DLD1 (cell line): ENCODE results near the gene DCDC1.
"Not testable (repeated sequence)": the region's sequence is repeated elsewhere in the genome, so short reads cannot be mapped to it uniquely, and the experiment has no call there.

Experiments
- in situ Hi-C: cut with HindIII; loops from 2 replicates; pipeline ENCODE4 v1.10.0; 2017; ENCODE audit warnings: low sequenced_read_pairs

DCDC1 gene

DNA sequence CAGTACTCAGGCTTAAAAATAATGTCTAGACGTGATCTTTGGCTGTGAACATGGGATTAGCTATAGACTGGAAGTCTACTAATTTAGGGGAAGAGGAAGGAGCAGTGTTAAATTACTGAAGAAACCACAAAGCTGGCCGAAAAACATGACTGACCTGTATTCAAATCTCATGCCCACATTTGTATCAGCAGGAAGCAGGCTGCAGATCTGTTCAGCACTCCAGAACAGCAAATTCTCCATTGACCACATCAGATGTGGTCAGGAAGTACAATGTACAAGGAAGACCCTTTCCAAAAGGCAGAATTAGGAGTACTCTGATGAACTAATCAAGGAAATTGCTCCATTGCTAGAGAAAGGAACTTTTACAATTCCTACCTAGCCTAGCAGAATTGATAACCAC, 31.7 kb downstream of the DCDC1 start:
- in situ Hi-C loops = no loop called here

DNA sequence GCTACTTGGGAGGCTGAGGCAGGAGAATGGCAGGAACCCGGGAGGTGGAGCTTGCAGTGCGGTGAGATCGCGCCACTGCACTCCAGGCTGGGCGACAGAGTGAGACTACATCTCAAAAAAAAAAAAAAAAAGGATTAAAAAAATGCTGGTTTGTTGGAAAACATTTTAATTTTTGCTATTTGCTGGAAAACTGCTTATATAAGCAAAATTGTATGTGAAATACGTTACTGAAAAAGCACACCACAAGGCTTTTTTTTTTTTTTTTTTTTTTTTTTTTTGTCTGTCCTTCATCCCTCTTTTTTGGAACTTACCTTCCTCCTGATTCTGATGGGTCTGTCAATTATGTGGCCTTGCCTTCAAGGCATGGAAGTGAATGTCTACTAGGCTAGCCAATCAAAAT, 40.8 kb downstream of the DCDC1 start:
- in situ Hi-C loops = no loop called here

DNA sequence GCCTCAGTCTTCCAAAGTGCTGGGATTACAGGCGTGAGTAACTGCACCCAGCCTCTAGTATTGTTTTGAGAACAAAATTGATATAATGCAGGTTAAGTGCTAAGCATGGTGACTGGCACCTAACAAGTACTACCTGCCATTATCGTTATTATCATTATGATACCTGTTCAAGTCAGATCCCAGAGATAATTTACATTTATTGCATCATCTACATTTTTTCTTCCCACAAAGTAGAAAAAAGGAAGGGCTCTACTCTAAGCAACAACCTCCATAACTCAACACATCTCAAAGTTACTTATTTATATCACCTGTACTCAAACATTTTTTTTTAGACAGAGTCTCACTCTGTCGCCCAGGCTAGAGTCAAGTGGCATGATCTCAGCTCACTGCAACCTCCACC, 42.1 kb downstream of the DCDC1 start:
- in situ Hi-C loops = no loop called here

DNA sequence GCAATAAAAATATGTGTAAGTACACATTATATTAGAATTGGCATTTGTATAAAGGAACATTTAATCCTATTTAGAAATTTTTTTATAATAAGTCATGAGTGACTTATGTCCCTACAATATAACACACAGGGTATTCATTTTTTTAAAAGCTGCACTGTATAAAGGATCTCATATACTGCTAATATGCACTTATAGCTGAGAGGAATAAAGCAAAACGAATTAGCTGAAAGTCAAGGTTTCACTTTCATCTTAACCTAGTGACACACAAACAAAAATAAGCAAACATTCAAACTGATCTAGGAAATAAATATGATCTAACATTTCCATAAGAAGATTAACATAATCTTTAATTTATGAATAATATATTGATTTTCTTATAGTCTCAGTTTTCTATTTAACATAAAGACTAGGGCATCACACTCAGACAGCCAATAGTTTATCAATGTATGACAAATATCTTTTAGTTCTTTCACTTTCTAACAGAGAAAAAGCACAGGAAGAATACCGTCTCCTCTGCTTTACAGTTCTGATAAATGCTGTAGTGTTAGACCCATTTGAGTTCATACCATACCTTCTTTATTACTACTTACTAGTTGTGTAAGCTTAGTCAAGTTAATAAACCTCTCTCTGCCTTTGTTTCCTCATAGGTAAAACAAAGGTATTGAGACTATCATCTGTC, 42.9 kb downstream of the DCDC1 start:
- in situ Hi-C loops = no loop called here

DNA sequence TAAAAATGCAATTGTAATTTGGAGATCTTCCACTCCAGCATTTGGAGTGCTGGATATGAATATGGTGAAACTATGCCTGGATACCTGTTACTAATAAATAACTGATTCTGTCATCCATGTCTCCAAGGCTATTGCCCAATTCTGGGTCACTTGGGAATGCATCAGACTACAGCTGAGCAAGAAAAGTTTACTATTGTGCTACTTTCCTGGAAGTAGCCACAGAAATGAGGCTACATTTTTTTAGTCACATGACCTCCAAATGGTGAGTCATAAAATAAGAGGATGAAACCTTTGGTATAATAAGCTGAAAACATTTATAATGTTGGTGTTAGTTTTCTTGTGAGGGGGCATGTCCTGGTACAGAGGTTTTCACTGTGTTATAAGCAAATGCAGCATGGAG, 44.4 kb downstream of the DCDC1 start:
- in situ Hi-C loops = no loop called here

DNA sequence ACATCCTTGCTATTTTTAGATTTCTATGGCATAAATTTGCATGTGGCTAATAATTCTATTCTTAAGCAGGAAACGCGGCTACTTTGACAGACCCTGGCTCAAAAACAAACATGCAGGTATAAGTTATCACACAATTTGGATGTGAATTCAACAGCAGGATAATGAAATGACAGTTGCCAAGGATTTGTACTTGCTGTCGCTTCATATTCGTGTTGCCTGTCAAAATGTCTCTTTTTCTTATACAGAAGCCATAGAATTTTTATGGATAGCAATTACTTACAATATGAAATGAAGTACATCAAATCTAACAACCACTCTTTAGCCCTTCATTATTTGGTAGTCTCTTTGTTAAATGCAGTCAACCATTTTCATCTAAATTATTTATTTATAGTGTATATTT, 46.4 kb downstream of the DCDC1 start:
- in situ Hi-C loops = no loop called here

DNA sequence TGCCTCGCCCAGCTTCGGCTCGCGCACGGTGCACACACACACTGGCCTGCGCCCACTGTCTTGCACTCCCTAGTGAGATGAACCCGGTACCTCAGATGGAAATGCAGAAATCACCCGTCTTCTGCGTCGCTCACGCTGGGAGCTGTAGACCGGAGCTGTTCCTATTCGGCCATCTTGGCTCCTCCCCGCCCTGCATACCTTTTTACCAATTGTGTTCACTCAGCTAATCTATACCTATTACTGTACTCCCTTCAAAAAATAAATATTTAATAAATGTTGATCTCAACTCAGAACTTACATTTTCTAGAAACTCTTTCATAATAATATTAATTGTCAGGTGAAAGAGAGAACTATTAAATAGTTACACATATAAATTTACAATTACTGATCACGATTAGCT, 48.0 kb downstream of the DCDC1 start:
- in situ Hi-C loops = not testable (repeated sequence)

DNA sequence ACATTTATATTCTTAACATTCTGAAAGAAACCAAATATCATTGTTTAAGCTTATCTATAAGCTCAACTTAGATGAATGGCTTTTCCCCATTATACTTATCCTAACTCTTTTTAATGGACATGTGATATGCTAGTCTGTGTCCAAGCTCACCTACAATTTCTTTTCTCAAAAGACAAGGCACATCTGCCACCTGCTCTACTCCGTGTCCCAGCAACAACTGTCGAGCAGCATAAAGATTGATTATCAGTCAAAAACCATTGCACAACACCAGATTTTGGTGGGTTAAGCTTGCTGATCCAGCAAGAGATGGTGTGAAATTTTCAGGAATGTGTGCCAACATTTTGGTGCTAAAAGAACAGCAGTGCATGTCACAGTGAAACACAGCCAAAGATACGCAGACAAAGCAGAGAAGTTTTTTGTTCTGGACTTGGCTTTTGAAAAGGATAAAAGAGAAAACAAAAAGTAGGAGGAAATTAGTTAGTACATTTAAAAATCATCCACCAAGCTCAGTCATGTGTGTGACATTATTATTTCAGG, 65.8 kb downstream of the DCDC1 start:
- in situ Hi-C loops = no loop called here

DNA sequence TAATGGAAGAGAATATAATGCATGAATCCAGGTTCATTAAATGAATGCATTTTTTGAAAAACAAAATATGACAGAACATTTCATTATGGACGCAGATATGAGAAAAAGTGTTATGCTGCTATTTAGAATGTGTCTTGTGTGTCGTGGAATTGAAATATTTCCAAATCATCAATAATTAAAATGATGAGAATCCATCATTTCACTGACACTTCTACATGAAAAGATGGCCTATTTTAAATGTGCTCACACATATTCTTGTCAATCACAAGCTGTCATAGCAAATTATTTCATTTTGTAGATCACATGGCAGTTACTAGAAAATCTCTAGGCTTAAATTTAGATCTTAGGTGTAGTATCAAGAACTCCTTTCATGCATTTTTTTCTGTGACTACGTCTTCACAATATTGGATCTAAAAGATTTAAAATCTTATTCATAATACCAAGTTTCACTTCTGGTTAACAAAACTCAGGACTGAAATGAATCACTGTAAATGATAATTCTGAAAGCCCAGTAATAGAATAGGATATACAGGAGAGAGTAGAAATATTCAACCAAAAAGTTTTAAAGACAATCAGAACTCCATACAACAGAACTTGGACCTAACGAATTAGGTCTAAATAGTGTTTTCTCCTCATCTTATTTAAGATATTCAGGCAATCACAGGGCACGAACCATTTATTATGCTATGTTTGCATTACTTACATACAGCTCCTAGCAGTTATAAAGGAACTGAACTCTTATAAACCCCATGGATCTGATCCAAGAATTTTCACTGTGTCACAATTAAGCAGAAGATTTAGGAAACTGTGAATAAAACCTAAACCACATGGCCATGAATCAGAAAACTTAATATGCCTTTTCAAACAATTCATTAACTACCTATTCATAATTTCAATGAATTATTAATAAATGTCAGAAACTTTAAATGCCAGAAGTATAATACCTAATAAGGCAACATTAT, 67.7 kb downstream of the DCDC1 start:
- in situ Hi-C loops = no loop called here

DNA sequence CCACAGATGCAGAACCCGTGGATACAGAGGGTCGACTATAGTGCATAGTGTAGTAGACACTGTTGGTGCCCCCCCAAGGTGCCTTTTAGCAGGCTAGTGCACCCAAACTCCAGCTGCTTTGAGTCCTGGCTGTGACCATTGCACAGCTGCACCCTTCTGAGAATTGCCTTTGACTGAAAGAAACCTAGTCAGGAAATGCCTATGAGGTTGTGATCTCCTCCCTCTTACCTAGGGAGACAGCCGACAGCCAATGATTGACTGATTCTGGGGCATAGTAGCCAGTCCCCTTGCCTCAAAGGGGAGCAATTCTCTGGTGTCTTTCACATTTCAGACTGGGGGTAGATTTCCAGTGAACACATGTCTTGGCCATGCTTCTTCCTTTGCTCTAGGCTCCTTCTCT, 74.2 kb downstream of the DCDC1 start:
- in situ Hi-C loops = no loop called here

DNA sequence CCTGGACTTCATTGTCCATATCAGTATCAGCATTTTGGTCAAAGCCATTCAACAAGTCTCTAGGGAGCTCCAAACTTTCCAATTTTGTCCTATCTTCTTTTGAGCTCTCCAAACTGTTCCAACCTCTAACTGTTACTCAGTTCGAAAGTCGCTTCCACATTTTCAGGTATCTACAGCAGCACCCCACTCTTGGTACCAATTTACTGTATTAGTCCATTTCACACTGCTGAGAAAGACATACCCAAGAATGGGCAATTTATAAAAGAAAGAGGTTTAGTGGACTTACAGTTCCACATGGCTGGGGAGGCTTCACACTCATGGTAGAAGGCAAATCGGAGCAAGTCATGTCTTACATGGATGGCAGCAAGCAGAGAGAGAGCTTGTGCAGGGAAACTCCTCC, 96.0 kb downstream of the DCDC1 start:
- in situ Hi-C loops = not testable (repeated sequence)

DNA sequence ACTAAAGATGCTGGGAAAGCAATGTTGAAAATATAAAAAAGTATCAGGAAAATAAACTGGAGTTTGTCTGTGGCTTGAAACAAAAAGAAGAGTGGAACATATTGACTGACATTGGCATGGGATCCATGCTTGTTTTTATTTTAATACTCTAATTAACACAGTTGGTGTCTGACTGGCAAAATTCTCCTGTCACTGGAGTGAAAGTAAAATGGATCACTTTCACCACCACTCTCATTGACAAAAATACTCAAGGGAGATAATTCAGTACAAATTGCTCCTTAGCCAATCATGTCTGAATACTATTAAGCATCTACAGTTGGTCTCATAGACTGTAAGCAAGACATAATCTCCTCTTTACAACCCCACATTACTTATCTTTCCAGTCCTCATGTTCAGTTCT, 101.8 kb downstream of the DCDC1 start:
- in situ Hi-C loops = no loop called here

DNA sequence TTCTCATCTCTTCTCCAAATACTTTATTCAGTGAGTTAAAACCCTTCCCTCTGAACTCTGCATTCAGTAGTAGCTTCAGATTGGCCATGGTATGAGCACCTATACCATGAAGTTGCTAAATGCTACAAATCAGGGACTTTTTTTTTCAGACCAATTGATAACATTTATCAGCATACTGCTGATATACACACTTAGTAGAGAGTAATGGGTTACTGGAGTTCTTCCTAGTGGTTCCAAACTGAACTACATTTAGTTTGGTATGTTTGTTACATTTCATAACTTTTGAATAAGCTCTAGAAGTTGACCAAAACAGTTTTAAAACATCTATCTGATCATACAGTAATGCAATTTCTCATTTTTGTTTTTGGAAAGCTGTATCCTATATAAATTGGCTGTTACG, 104.7 kb downstream of the DCDC1 start:
- in situ Hi-C loops = no loop called here

DNA sequence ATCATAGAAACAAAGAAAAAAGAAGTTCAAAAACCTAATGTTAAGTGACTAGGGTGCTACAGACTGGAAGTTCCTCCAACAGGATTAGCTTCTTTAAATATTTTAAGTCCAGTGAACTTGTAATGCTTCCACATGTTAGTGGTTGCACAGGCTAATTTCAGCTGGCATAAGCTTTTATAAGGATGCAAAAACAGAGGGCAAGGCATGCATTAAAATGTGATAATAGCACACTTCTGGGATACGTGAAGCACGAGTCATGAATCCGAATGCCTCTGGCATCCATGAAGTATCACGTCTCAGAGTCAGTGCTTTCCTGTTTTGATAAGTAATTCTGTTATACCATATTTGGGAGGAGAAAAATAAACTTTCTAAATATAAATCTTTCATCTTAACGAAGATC, 106.8 kb downstream of the DCDC1 start:
- in situ Hi-C loops = no loop called here

DNA sequence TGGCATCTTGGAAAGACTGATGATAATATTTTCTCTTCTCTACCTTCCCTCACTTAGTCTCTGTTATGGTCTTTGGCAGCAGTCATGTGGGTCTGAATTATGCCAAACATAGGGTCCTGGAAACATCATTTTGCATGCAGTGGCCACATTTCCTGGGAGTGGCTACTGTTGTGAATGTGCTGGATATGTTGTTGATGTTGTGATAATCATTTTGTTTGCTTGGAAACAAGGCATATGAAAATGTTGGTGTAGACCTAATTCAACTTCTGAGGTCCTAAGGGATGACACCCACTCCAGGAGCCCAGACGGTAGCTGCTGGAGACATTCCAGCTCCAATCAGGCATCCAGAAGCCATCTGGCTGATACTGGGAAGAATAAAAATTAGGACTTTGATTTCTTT, 109.7 kb downstream of the DCDC1 start:
- in situ Hi-C loops = no loop called here

DNA sequence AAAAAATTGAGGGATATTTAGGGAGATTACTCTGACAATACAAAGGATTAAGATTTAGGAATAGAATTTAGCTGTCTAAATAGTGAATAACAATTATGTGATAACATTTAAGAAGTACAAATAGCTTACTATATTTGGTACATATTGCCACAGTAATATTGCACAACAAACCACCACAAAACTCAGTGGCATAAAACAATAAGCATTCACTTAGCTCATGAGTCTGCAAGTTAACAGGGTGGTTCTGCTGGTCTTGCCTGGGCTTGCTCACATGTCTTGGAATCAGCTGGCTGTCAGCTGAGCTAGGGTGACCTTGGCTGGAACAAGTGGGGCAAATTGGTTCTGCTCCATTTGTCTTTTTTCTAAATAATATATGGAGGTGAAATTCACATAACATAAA, 115.1 kb downstream of the DCDC1 start:
- in situ Hi-C loops = no loop called here

DNA sequence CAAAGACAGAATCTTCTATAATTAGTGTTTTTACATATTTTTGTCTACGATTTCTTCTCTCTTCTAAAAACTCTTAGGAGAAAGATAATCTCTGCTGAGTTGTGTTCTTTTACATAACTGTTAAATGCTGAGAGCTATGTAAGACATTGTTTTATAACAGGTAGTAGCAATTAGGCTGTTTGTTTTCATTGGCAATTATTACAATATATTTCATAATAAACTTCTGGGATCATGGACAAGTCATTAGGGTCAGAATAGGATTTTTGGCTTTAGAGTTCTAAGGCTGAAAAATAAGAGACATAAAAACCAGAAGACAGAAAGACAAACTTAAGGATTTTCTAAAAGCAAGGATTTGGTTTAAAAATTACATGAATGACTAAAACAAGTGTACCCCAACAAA, 120.8 kb downstream of the DCDC1 start:
- in situ Hi-C loops = no loop called here

DNA sequence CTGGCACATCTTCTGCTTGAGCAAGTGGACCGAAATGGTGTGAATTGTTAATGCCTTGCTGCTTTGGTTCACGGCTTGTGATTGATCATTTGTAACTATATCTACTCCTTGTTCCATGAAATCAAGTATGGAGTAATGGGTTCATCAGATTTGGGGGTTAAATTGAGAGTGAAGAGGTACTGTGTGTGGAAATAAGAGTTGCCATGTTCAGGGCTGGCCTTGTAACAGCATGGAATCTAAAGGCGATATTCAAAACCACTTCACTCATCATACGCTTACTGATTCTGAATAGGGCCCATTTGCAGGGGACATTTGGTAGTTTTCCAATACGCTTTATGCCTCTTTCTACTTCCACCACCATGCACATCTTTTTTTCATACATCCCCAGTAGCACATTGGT, 122.2 kb downstream of the DCDC1 start:
- in situ Hi-C loops = no loop called here

DNA sequence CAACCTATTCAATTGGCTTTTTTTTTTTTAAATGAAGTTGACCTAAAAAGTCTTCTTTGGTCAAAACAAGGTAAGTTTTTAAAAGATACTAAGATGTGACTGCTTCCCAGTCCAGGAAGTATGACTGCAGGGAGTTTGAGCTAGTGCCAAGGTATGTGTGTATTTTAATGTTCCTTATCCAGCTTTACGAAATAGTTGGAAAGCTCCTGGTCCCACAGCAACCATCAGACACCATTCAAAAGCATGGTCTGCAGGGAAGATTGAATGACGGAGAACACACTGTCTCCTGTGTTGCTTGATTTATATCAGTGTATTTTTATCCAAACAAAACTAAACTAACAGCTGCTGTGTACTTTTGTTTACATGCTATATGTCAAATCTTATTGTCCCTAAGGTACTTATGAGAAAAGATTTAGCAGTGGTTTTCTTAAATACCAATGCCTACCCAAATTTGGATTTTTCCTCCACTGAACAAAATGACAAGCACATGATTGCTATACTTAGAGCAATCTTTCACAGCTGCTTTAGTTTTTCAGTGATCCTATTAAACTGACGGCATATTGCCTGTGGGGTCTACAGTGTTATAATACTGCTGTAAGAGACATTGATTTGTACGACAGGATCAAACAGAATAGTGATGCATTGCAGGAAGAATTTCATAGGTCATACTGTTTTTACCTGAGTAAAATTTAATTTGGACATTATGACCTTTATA, 122.9 kb downstream of the DCDC1 start:
- in situ Hi-C loops = no loop called here

DNA sequence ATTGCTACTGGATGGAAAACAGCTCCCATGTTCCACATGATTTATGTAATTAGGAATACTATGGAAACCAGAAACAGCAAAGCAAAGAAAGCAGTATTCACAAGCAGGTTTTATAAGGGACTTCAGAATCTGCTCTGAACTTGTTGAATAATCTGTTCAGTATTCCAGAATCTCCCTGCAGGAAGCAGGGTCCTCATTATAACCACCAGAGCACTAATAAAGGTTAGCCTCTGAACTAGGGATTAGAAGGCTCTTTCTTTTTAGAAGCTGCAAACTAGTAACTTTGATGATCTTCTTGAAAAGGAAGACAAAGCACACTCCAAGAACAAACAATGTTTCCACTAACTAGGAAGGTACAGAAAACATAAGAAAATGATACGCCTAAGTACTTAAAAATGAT, 125.8 kb downstream of the DCDC1 start:
- in situ Hi-C loops = no loop called here

DNA sequence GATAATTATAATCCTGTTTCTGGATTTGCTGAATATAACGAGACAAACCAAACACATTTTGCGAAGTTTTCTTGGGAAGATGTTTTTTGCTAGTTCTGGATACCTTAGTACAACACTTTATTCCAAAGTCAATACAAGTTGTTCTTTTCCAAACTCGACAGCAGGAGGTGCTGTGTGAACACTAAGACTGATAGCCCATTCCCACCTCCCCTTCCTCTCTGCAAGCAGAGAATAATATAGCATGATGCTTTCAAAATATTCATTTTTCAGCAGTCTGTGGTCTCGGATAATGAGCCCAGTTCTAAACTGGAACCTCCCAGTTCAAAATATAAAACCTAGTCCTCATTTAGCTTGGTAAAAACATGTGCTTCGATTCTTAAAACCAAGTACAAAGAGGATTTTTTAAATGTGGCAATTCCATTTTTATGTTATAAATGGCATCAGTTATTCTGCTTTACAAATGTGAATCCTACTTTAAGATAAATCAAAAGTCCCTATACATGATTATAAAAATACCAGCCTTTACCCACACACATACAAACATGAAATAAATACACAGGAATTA, 129.1 kb downstream of the DCDC1 start:
- in situ Hi-C loops = no loop called here
